Activated T-helper 17 cell treated with anti-CD3 and anti-CD28 coated beads, Interleukin-2, amount 50 U/mL, for 72 hours (primary cell): ENCODE data around the gene B3GNT4. TPM values are rescaled to one million over a fixed set of nuclear protein-coding genes. Genes with fewer than 3 reads are reported as not detected.
A peak's percentile ranks its signal among the peaks of the same experiment; 100 is the strongest.
"Not testable (repeated sequence)": the region's sequence is repeated elsewhere in the genome, so short reads cannot be mapped to it uniquely, and the experiment has no call there.

Experiments
- ATAC-seq: fragments of 150-1000 bp; cut with Tn5 transposase; replicated peaks from 2 replicates; pipeline ENCODE4 v1.10.0; 2021; ENCODE audit warnings: mild to moderate bottlenecking, moderate library complexity
- H3K27ac Mint-ChIP-seq: one replicate; pipeline ENCODE4 v1.8.0; 2022; ENCODE audit warnings: mixed read lengths
- H3K27me3 Mint-ChIP-seq: one replicate; pipeline ENCODE4 v1.8.0; 2022; ENCODE audit warnings: mixed read lengths
- H3K36me3 Mint-ChIP-seq: one replicate; pipeline ENCODE4 v1.8.0; 2022; ENCODE audit warnings: low read depth, mild to moderate bottlenecking, mixed read lengths
- H3K4me1 Mint-ChIP-seq: one replicate; pipeline ENCODE4 v1.8.0; 2022; ENCODE audit warnings: mixed read lengths
- H3K4me3 Mint-ChIP-seq: one replicate; pipeline ENCODE4 v1.8.0; 2022; ENCODE audit warnings: mild to moderate bottlenecking, mixed read lengths
- H3K9me3 Mint-ChIP-seq: one replicate; pipeline ENCODE4 v1.8.0; 2022; ENCODE audit warnings: mixed read lengths
- total RNA-seq, 2 donors: library from RNA; stranded (reverse); gene quantifications; one replicate each; pipeline ENCODE4 v1.2.3, GENCODE V29; 2022

Gene B3GNT4
- total RNA-seq, 2 donors from 2014 or later, result 0.48 to 5.3 TPM

DNA sequence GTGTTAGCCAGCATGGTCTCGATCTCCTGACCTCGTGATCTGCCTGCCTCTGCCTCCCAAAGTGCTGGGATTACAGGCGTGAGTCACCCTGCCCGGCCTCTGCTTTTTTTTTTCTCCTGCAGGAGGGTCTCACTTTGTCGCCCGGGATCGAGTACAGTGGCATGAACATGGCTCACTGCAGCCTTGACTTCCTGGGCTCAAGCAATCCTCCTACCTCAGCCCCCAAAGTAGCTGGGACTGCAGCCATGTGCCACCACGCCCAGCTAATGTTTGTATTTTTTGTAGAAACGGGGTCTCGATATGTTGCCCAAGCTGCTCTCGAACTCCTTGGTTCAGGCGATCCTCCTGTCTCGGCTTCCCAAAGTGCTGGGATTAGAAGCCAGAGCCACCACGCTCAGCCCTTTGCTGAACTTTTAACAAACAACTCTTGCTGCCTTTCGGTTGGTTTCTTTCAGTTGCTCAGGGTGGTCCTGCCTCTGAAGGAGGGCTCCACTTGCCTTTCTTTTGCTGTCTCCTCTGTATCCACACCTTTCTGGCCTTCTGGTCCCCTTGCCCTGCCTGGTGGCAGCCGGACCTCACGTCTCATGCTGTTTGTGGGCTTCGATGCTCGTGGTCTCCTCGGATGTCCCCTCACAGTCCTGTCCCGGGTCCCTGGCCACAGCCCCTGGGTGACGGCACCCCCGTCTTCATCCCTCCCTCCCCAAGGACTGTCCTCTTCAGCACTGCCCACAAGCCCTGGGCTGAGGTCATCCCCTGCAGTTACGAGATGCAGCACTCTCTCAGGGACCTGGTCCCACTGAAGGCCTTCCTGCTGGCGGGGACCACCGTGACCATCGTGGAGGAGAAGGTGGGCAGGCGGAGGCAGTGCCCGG lies 3.8 kb upstream of the B3GNT4 start:
- no peak overlapping the region for H3K27ac Mint-ChIP-seq
- H3K4me1 Mint-ChIP-seq, result peaks cover under 1% of the 10 kb centered on the region
- no peak overlapping the region for H3K4me3 Mint-ChIP-seq
- peaks cover 8% of the 10 kb centered on the region for H3K36me3 Mint-ChIP-seq
- H3K9me3 Mint-ChIP-seq, result peaks cover 3% of the 10 kb centered on the region
- no peak for ATAC-seq
- H3K27me3 Mint-ChIP-seq, result peaks cover 8% of the 10 kb centered on the region

DNA sequence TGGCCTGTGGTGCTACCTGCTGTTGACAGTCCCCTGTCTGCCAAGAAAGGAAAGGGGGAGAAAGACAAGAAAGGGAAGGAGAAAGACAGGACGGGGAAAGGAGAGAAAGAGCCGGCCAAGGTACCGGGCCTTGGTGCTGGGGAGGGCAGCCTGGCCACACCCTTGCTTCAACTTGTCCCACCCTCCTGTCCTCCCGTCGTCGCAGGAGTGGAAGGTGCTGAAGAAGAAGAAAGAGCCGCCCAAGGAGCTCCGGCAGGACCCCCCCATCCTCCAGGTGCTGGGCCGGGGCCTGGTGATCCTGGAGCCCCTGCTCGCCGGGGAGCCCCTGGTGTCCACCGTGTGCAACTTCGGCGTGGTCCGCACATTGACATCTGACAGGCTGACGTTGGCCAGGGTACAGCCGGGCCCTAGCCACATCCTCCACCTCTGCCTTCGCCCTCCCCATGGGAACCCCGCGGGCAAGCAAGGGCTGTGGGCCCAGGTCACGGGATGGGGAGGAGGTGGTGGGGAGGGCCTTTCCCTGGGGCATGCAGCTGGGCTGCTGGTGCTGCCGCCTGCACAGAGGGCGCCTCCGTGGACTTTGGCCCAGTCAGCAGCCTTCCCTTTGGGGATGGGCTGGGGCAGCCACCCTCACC lies 2.9 kb upstream of the B3GNT4 start:
- no peak for ATAC-seq
- H3K36me3 Mint-ChIP-seq, result peaks cover 13% of the 10 kb centered on the region
- no peak overlapping the region for H3K27ac Mint-ChIP-seq
- H3K27me3 Mint-ChIP-seq, result peaks cover 13% of the 10 kb centered on the region
- H3K4me3 Mint-ChIP-seq, result no peak overlapping the region
- H3K4me1 Mint-ChIP-seq, result peaks cover 6% of the 10 kb centered on the region
- H3K9me3 Mint-ChIP-seq, result peaks cover 3% of the 10 kb centered on the region

DNA sequence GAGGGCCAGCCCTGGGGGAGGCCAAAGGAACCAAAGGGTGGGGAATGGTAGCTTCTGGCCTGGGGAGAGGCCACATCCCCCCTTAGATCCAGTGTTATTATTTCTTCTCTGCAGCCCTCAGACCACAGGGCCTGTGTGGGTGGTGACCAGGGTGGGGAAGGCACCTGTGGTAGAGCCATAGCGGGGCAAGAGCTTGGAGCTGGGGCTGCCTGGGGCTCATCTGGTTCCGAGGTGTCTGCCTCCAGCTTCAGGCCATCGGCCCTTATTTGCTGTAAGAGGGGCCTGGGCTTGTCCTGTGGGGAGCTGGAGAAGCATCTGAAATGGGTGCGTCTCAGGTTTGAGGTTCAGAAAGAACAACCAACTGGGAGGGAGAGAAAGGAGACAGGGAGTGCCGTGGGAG lies 2.1 kb upstream of the B3GNT4 start:
- H3K36me3 Mint-ChIP-seq, result peaks cover 13% of the 10 kb centered on the region
- peaks cover 13% of the 10 kb centered on the region for H3K27me3 Mint-ChIP-seq
- no peak for ATAC-seq
- H3K4me3 Mint-ChIP-seq, result no peak overlapping the region
- no peaks in the 10 kb centered on the region for H3K9me3 Mint-ChIP-seq
- no peak overlapping the region for H3K27ac Mint-ChIP-seq
- peaks cover 6% of the 10 kb centered on the region for H3K4me1 Mint-ChIP-seq

DNA sequence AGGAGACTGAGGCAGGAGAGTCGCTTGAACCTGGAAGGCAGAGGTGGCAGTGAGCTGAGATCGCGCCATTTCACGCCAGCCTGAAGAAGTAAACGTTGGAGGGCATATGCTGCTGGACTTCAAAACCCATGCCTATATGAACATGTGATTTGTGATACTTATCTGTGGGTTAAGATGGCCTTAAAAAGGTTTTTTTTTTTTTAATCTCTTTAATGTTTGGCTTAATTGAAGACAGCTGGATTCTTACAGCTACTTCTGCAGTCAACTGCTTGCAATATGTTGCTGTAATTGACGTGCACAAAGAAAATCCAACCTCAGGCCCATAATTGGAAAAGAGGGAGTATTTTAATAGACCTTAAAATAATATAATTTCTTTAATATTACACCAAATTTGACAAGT lies 1.5 kb upstream of the B3GNT4 start:
- no peak overlapping the region for H3K27ac Mint-ChIP-seq
- H3K27me3 Mint-ChIP-seq, result peaks cover 13% of the 10 kb centered on the region
- peaks cover 6% of the 10 kb centered on the region for H3K4me1 Mint-ChIP-seq
- H3K4me3 Mint-ChIP-seq, result peak overlapping the region; percentile 79
- H3K36me3 Mint-ChIP-seq, result peaks cover 13% of the 10 kb centered on the region
- ATAC-seq, result no peak
- no peaks in the 10 kb centered on the region for H3K9me3 Mint-ChIP-seq

DNA sequence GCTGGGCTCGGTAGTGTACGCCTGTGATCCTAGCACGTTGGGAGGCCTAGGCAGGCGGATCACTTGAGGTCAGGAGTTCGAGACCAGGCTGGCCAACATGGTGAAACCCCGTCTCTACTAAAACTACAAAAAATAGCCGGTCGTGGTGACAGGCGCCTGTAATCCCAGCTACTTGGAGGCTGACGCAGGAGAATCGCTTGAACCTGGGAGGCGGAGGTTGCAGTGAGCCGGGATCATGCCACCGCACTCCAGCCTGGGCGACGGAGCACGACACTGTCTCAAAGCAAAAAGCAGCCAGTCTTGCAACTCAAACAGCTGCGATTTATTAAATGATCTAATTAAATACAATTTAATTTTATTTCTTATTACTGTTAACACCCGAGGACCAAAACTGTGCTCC lies 698 bp upstream of the B3GNT4 start:
- H3K9me3 Mint-ChIP-seq, H3K27ac Mint-ChIP-seq, H3K27me3 Mint-ChIP-seq, H3K4me1 Mint-ChIP-seq, ATAC-seq: not testable (repeated sequence)
- H3K4me3 Mint-ChIP-seq, result peak overlapping the region; percentile 79
- peaks cover 15% of the 10 kb centered on the region for H3K36me3 Mint-ChIP-seq

DNA sequence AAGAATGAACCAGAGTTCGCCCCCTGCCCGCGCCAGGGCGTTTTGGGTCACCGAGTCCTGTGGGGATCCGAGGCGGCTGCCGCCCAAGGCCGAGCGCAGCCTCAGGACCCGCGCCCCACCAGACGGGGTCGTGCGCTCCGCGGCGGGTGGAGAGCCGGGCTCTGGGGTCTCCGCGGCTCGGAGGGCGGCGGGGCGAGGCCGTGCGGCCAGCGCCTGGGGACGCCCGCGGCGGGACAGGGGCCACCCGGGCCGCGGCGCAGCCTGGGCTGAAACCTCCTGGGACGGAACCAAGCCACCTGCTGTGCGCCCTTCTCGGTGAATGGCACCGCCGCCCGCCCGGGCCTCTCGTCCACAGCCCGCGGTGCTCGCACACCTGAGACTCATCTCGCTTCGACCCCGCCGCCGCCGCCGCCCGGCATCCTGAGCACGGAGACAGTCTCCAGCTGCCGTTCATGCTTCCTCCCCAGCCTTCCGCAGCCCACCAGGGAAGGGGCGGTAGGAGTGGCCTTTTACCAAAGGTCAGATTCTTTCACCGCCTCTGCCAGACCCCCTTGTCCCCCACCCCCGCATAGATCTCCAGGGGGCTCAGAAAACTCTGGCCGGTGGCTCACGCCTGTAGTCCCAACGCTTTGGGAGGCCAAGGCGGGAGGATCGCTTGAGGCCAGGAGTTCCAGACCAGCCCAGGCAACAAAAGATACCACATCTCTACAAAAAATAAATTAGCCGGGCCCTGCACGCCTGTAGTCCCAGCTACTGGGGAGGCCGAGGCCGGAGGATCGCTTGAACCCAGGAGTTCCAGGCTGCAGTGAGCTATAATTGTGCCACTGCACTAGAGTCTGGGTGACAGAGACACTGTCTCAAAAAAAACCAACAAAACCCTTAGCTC lies 901 bp downstream of the B3GNT4 start:
- Mint-ChIP-seq H3K36me3 (peaks cover 31% of the 10 kb centered on the region), H3K4me3 (peak overlapping the region; percentile 63), H3K27ac (peak overlapping the region; percentile 34), H3K27me3 (peaks cover 5% of the 10 kb centered on the region), H3K9me3 (no peaks in the 10 kb centered on the region), H3K4me1 (peaks cover 6% of the 10 kb centered on the region)
- peak; percentile 19 for ATAC-seq

DNA sequence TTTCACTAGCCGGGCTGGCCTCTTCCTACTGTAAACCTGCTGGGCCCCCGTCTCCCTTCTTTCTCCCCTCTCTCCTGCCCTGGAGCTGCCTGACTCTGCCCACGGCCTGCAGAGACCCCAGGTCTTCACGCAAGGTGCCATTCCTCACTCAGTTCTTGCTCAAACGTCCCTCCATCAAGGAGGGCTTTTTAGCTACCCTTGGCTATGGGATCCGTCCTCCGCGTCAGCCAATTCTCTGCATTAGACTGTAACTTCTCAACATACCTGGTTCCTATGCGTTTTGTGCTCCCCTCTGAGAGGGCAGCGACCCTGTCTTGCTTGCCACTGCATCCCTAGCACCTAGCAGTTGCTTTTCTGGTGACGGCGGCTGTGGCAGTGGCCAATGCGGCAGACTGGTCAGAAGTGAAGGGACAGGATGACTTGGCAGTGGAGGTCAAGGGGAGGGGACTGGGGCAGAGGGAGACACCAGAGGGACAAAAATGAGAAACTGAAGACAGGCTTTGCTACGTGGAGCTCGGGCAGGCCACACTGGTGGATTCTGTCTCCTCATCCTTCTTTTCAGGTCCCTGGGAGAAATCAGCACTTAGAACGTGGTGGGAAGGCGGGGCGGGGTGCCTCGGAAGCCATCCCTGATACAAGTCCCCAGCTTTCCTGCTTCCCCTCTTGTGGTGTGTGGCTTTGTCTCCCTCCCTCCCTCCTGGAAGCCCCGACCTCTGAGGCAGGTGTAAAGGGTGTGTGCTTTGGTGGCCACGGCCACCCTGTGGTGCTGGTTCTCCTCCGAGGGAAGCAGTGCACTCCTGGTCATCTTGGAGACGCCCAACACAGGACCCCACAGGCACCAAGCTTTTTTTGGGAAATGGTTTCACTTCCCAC lies 1.8 kb downstream of the B3GNT4 start:
- ATAC-seq, result no peak
- H3K4me3 Mint-ChIP-seq, result peak overlapping the region; percentile 63
- peaks cover 40% of the 10 kb centered on the region for H3K36me3 Mint-ChIP-seq
- peaks cover 5% of the 10 kb centered on the region for H3K27me3 Mint-ChIP-seq
- H3K9me3 Mint-ChIP-seq, result no peaks in the 10 kb centered on the region
- peak overlapping the region; percentile 34 for H3K27ac Mint-ChIP-seq
- peaks cover 6% of the 10 kb centered on the region for H3K4me1 Mint-ChIP-seq

DNA sequence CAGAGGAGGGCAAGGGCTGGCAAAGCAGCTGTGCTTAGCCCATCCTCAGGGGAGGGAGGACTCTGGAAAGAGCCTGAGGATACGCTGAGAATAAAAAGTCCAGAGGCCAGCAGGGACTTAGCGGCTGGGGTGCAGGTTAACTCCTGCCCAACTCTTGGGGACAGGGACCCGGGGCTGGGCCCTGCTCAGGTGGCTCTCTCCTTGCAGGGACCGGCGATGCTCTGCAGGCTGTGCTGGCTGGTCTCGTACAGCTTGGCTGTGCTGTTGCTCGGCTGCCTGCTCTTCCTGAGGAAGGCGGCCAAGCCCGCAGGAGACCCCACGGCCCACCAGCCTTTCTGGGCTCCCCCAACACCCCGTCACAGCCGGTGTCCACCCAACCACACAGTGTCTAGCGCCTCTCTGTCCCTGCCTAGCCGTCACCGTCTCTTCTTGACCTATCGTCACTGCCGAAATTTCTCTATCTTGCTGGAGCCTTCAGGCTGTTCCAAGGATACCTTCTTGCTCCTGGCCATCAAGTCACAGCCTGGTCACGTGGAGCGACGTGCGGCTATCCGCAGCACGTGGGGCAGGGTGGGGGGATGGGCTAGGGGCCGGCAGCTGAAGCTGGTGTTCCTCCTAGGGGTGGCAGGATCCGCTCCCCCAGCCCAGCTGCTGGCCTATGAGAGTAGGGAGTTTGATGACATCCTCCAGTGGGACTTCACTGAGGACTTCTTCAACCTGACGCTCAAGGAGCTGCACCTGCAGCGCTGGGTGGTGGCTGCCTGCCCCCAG lies 2.8 kb downstream of the B3GNT4 start:
- H3K27me3 Mint-ChIP-seq, result peaks cover 5% of the 10 kb centered on the region
- peaks cover 6% of the 10 kb centered on the region for H3K4me1 Mint-ChIP-seq
- H3K9me3 Mint-ChIP-seq, result no peaks in the 10 kb centered on the region
- H3K4me3 Mint-ChIP-seq, result no peak overlapping the region
- H3K27ac Mint-ChIP-seq, result no peak overlapping the region
- peaks cover 48% of the 10 kb centered on the region for H3K36me3 Mint-ChIP-seq
- ATAC-seq, result no peak

DNA sequence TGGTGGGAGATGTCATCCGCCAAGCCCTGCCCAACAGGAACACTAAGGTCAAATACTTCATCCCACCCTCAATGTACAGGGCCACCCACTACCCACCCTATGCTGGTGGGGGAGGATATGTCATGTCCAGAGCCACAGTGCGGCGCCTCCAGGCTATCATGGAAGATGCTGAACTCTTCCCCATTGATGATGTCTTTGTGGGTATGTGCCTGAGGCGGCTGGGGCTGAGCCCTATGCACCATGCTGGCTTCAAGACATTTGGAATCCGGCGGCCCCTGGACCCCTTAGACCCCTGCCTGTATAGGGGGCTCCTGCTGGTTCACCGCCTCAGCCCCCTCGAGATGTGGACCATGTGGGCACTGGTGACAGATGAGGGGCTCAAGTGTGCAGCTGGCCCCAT lies 3.5 kb downstream of the B3GNT4 start:
- H3K27ac Mint-ChIP-seq, result no peak overlapping the region
- peaks cover 5% of the 10 kb centered on the region for H3K27me3 Mint-ChIP-seq
- H3K4me1 Mint-ChIP-seq, result peaks cover 6% of the 10 kb centered on the region
- H3K36me3 Mint-ChIP-seq, result peaks cover 55% of the 10 kb centered on the region
- H3K4me3 Mint-ChIP-seq, result no peak overlapping the region
- no peaks in the 10 kb centered on the region for H3K9me3 Mint-ChIP-seq
- ATAC-seq, result no peak

DNA sequence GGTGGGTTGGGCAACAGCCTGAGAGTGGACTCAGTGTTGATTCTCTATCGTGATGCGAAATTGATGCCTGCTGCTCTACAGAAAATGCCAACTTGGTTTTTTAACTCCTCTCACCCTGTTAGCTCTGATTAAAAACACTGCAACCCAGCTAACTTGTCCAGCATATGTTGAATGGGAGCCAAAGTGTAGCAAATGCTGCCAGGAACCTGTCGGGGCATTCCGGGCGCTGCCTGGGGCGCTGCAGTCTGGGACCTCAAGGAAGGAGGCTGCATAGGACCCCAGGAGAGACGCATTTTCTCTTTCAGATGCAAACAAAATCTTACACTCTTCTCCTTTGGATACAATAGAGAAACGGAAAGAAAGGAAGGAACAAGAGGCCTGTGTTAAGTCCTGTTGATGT lies 3.9 kb downstream of the B3GNT4 start:
- Mint-ChIP-seq H3K27ac (no peak overlapping the region), H3K36me3 (peaks cover 59% of the 10 kb centered on the region), H3K9me3 (no peaks in the 10 kb centered on the region), H3K27me3 (peaks cover 5% of the 10 kb centered on the region), H3K4me1 (peaks cover 6% of the 10 kb centered on the region), H3K4me3 (no peak overlapping the region)
- no peak for ATAC-seq

DNA sequence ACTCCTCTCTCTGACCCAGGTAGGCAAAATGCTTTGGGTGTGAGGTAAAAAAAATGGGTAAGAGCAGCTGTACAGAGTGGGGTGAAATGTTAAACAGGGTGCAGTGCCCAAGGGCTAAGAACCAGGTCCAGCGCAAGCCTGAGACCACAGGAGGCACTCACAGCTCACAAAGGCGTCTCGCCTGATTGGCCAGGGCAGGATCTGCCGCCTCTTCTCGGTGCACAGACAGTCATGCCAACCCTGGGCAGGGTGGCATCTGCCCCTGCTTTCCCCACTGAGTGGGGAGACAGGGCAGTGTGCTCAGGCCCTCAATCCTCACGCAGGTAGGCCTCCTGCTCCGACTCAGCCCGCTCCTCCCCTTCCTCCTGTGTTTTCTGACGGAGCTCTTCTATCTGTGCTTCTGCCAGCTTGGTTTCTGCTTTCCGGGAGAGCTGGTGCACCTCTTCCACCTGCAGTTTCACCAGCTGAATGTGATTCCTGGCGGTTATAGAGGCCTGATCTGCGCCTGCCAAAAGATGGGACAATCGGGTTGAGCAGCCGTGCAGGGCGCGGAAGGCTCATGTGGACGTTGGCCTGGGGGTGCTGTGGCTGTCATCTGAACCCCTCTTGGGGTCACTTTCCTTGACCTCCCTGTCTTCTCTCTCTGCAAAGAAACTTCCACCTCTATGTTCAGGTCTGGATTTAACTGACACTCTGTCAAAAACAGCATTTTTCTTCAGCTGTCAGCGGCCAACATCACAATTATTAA lies 4.7 kb downstream of the B3GNT4 start:
- ATAC-seq, result no peak
- H3K4me1 Mint-ChIP-seq, result peaks cover 6% of the 10 kb centered on the region

DNA sequence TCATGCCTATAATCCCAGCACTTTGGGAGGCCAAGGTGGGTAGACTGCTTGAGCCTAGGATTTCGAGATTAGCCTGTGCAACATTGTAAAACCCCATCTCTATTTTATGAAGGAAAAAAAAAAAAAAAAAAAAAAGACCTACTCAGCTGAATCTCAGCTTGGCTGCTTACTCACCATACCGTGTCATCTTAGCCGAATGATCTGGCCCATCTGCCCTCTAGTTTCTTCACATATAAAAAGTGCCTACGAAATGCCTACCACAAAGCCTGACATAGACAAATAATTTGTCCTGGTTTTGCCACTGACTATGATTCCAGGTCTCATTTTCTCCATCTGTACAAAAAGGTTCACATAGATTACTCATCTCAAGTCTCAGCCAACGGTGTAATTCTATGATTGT lies 12.3 kb downstream of the B3GNT4 start:
- Mint-ChIP-seq H3K9me3 (no peaks in the 10 kb centered on the region), H3K4me3 (no peak overlapping the region), H3K36me3 (peaks cover 100% of the 10 kb centered on the region), H3K4me1 (peaks cover 5% of the 10 kb centered on the region), H3K27me3 (no peaks in the 10 kb centered on the region), H3K27ac (no peak overlapping the region)
- peak; percentile 77 for ATAC-seq

More for the DNA sequence above, 4.7 kb downstream of the B3GNT4 start:
- no peaks in the 10 kb centered on the region for H3K9me3 Mint-ChIP-seq
- H3K36me3 Mint-ChIP-seq, result peaks cover 68% of the 10 kb centered on the region
- peaks cover 5% of the 10 kb centered on the region for H3K27me3 Mint-ChIP-seq
- no peak overlapping the region for H3K4me3 Mint-ChIP-seq
- H3K27ac Mint-ChIP-seq, result no peak overlapping the region

DNA sequence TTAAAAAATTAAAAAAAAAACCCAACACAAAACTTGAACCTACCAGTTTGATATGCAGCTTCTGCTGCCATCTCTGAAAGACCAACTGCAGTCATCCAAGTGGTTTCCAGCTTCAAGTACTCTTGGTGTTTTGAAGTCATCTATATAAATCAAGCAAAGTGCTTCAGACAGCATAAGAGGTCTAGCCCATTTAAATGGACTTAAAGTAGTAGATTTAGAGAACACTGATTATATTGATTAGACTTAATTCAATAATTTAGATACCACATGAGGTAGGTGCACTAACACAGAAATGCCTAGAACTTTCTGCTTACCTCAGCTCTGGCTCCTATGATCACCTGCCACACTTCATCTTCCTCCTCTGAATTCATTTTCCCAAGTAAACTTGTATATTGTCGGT lies 12.9 kb downstream of the B3GNT4 start:
- Mint-ChIP-seq H3K4me3 (no peak overlapping the region), H3K36me3 (peaks cover 100% of the 10 kb centered on the region), H3K27me3 (no peaks in the 10 kb centered on the region), H3K9me3 (no peaks in the 10 kb centered on the region), H3K27ac (no peak overlapping the region), H3K4me1 (peaks cover 5% of the 10 kb centered on the region)
- ATAC-seq, result no peak
